ENCODE data around the gene PCYT2.

PCYT2 gene

DNA sequence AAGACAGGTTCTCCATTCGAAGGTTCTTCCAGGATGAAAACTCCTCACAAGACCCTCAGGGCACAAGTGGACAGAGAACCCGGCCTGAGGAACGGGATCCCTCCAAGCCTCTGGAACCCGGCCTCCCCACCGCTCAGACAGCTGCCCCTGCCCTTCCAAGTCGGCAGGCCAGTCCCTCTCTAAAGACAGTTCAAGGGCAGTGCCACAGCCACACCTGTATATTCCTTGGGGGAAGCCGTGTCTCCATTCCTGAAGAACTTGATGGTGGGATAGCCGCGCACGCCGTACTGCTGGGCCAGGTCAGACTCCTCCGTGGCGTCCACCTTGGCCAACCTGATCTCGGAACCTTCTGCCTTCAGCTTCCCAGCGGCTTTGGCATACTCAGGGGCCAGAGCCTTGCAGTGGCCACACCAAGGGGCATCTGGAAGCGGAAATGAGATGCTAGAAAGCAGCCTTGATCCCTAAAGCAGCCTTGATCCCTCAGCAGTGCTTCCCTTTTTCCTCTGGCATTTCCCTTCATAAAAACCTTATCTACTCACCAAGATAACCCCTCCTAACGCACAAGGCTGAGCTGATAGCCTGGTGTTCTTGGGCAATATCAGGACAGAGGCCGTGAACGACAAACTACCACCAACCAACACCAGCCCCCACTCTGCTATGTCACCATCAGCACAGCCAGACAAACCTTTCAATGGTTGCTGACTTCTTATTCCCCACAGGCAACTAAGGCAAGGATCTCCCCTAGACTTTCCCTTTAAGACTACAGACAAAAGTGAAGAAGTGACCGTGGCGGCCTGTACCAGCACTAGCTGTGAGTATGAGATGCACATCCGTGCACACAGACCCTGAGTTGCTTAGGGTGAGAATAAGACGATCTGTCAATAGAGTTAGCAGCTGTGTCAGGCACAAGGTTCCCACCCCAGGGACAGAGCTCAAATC, 52.0 kb downstream of the PCYT2 start:
- DNase-seq (ENCODE audit: low read depth in 3 of 3): no peak

DNA sequence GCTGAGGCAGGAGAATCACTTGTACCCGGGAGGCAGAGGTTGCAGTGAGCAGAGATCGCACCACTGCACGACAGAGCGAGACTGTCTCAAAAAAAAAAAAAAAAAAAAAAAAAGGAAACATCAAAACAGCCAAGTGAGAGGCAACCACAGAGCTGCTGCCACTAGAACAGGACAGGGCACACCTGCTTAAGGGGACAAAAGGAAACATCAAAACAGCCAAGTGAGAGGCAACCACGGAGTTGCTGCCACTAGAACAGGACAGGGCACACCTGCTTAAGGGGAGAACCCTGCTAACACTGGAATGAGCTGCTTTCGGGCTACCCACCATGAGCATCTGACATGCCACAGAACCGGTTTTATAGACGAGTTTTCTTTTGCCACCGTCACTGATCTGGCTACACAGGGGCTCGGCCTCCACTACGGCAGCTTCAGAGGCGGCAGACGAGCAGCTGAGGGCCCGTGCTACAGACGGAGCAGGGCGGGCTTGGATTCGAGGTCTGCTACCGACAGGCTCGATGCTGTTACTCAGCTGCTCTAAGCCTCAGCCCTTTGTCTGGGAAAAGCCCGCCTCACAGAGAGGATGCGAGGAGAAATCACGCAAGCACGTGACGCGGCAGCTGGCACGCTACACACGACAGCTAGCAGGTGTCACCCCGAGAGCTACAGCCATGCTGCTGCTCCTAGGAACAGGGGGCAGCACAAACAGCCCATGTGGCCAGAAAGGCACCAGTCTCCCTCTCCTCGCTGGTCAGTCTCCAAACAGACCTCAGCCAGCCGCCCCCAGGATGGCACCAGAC, 52.8 kb downstream of the PCYT2 start:
- no peak for DNase-seq (ENCODE audit: low read depth in 3 of 3)

DNA sequence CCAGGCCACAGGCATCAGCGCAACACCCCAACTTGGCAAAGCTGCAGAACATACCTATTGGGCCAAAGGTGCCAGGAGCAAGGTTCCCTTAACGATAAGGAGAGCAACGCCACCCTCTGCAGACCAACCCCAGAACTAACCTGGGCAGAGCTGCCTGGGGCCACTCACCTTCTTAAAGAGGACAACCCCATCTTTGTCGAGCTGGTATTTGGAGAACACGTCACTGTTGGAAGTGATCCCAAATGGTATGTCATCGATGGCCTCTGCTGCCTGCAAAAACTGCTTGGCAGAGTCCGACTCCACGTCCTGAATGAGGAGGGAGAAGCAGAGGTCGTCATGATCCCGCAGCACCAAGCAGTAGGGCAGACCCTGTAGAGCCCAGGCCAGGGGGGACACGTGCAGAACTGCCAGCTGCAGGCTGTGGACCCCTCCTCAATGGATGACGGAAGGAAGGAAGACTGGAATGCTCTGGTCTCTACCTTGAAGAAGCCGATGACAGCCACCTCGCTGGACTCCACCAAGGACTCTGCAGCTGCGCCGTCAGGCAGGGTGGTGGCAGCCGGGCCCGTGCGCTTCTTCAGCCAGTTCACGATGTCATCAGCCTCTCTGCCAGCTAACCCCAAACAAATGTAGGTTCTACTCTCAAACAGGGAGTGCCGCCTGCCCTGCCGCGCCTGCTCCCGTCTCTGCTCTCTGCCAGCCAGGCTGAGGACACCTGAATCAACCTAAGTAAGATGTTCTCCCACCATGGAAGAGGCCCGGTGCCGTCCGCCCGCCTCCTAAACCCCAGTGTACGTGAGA, 56.0 kb downstream of the PCYT2 start:
- no peak for DNase-seq (ENCODE audit: low read depth in 3 of 3)

DNA sequence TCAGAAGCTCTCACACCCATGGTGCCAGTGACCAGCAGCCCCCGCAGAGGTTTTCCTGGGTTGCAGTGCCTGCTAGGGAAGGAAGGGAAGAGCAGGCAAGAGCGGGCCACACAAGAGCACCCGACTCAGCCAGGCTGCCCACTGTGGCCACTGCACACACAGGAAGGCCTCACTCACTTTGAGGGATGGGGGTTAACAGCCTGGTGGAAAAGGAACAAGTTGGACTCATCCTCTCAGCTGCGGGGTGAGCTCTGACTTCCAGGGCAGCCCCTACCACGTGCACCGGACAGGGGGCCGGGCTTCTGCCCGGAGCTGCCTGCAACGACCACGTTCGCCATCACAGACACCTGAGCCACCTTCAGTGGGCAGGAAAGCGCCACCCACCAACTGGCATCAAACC, 59.0 kb downstream of the PCYT2 start:
- no peak for DNase-seq (ENCODE audit: low read depth in 3 of 3)

DNA sequence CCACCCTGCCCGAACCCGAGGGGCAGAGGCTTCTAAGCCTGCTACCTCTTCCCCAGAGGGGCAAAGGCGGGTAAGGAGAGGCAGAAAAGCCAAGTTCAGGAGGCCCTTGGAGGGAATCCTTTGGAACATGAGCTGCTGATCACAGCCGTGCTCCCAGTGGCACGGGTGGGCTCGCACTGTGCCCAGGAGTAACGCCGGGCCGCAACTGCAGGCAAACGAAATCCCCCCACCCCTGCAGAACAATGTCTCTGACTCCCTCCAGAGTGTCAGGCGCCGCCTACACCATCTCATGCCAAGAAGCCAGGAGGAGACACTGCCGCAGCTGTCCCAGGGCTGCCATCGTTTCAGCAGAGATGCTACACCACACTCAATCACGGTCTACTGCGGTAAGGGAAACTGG, 59.8 kb downstream of the PCYT2 start:
- DNase-seq (ENCODE audit: low read depth in 3 of 3): no peak

Measured in stimulated activated CD4-positive, alpha-beta T cell treated with anti-CD3 and anti-CD28 coated beads, TNF-alpha, amount 100 ng/mL, for 4 hours (primary cell).